ENCODE measurements around the gene FADS1. TPM values are rescaled to one million over a fixed set of nuclear protein-coding genes. Genes with fewer than 3 reads are reported as not detected.

Gene FADS1
- total RNA-seq (2014; rRNA removed; shearing (Covaris generic)) = 39.4 and 45.9 TPM in 2 replicates
- polyA plus RNA-seq (2015; cell fraction: cytosol; rRNA removed) = 35.2 and 36.9 TPM in 2 replicates
- polyA plus RNA-seq (2015; cell fraction: nucleus; rRNA removed) = 14.8 and 23.8 TPM in 2 replicates

GRCh38 chr11:61816736-61817455 lies at the start of gene FADS1:
Gene FADS1, minus strand, starts transcription at chr11:61817003. Its CDS starts 74 bp downstream, at chr11:61816929.
- DNase-seq (ENCODE audit: low read depth, low spot score) = peak; percentile 83
- in situ Hi-C loops (cut with HindIII; ENCODE audit: low pct_unique_long_range_greater_than_20kb, low sequenced_read_pairs) = no loop called here

- in situ Hi-C loops (cut with HindIII; ENCODE audit: low pct_unique_long_range_greater_than_20kb, low sequenced_read_pairs) = no loop called here
- DNase-seq (ENCODE audit: low read depth, low spot score) = no peak
Observed at GRCh38 chr11:61866231-61866957, 49.6 kb upstream of the FADS1 start.

- no peak for DNase-seq (ENCODE audit: low read depth, low spot score)
- in situ Hi-C loops (cut with HindIII; ENCODE audit: low pct_unique_long_range_greater_than_20kb, low sequenced_read_pairs) = no loop called here
Observed at GRCh38 chr11:61864814-61865775, 48.3 kb upstream of the FADS1 start.

GRCh38 chr11:61863548-61864081 lies 46.8 kb upstream of the FADS1 start:
- DNase-seq (ENCODE audit: low read depth, low spot score) = no peak
- in situ Hi-C loops (cut with HindIII; ENCODE audit: low pct_unique_long_range_greater_than_20kb, low sequenced_read_pairs) = no loop called here

GRCh38 chr11:61862714-61863547 lies 46.1 kb upstream of the FADS1 start:
- no peak for DNase-seq (ENCODE audit: low read depth, low spot score)
- in situ Hi-C loops (cut with HindIII; ENCODE audit: low pct_unique_long_range_greater_than_20kb, low sequenced_read_pairs) = no loop called here

- no peak for DNase-seq (ENCODE audit: low read depth, low spot score)
- in situ Hi-C loops (cut with HindIII; ENCODE audit: low pct_unique_long_range_greater_than_20kb, low sequenced_read_pairs) = no loop called here
Observed at GRCh38 chr11:61861634-61862033, 44.8 kb upstream of the FADS1 start.

GRCh38 chr11:61860054-61860903 lies 43.5 kb upstream of the FADS1 start:
- peak; percentile 32 for DNase-seq (ENCODE audit: low read depth, low spot score)
- in situ Hi-C loops (cut with HindIII; ENCODE audit: low pct_unique_long_range_greater_than_20kb, low sequenced_read_pairs) = no loop called here

GRCh38 chr11:61855939-61856680 lies 39.3 kb upstream of the FADS1 start:
- in situ Hi-C loops (cut with HindIII; ENCODE audit: low pct_unique_long_range_greater_than_20kb, low sequenced_read_pairs) = no loop called here
- DNase-seq (ENCODE audit: low read depth, low spot score) = no peak

- DNase-seq (ENCODE audit: low read depth, low spot score) = no peak
Observed at GRCh38 chr11:61854966-61855714, 38.3 kb upstream of the FADS1 start.

GRCh38 chr11:61854206-61854895 lies 37.5 kb upstream of the FADS1 start:
- DNase-seq (ENCODE audit: low read depth, low spot score) = no peak
- in situ Hi-C loops (cut with HindIII; ENCODE audit: low pct_unique_long_range_greater_than_20kb, low sequenced_read_pairs) = no loop called here

More at GRCh38 chr11:61854966-61855714, 38.3 kb upstream of the FADS1 start:
- in situ Hi-C loops (cut with HindIII; ENCODE audit: low pct_unique_long_range_greater_than_20kb, low sequenced_read_pairs) = no loop called here

GRCh38 chr11:61853698-61854169 lies 36.9 kb upstream of the FADS1 start:
- no peak for DNase-seq (ENCODE audit: low read depth, low spot score)
- in situ Hi-C loops (cut with HindIII; ENCODE audit: low pct_unique_long_range_greater_than_20kb, low sequenced_read_pairs) = no loop called here

- in situ Hi-C loops (cut with HindIII; ENCODE audit: low pct_unique_long_range_greater_than_20kb, low sequenced_read_pairs) = no loop called here
Observed at GRCh38 chr11:61851900-61852295, 35.1 kb upstream of the FADS1 start.

GRCh38 chr11:61851113-61851899 lies 34.5 kb upstream of the FADS1 start:
- in situ Hi-C loops (cut with HindIII; ENCODE audit: low pct_unique_long_range_greater_than_20kb, low sequenced_read_pairs) = no loop called here
- peak; percentile 25 for DNase-seq (ENCODE audit: low read depth, low spot score)

More at GRCh38 chr11:61851900-61852295, 35.1 kb upstream of the FADS1 start:
- no peak for DNase-seq (ENCODE audit: low read depth, low spot score)
